Measurements from ENCODE around the gene TEX48.

DNA sequence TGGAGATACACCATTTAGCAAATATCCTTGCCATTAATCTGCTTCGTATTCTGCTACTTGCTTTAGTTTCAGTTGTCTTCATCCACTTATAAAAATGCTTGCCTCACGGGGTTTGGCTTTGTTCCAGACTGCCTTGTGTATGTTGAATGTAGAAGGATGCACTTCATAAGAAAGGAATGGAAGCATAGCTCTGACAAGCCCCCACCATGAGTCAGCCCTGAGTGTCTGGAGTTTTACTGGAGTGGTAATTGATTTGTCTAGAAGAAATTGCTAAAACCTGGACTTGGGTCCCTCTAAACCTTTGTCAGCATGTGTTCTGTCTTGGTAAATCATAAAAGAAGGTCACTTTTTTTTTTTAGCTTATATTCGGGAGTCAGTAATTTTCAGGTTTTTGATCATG lies 4.6 kb downstream of the TEX48 start:
- TF ChIP-seq, protein P1, sequence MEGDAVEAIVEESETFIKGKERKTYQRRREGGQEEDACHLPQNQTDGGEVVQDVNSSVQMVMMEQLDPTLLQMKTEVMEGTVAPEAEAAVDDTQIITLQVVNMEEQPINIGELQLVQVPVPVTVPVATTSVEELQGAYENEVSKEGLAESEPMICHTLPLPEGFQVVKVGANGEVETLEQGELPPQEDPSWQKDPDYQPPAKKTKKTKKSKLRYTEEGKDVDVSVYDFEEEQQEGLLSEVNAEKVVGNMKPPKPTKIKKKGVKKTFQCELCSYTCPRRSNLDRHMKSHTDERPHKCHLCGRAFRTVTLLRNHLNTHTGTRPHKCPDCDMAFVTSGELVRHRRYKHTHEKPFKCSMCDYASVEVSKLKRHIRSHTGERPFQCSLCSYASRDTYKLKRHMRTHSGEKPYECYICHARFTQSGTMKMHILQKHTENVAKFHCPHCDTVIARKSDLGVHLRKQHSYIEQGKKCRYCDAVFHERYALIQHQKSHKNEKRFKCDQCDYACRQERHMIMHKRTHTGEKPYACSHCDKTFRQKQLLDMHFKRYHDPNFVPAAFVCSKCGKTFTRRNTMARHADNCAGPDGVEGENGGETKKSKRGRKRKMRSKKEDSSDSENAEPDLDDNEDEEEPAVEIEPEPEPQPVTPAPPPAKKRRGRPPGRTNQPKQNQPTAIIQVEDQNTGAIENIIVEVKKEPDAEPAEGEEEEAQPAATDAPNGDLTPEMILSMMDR (IDR thresholded peaks at IDR 0.05) = no peak
- TF ChIP-seq ZFX (IDR thresholded peaks at IDR 0.05; ENCODE audit: borderline replicate concordance) = no peak
